ENCODE results near the gene PRRT3.

- TF ChIP-seq, protein P1, sequence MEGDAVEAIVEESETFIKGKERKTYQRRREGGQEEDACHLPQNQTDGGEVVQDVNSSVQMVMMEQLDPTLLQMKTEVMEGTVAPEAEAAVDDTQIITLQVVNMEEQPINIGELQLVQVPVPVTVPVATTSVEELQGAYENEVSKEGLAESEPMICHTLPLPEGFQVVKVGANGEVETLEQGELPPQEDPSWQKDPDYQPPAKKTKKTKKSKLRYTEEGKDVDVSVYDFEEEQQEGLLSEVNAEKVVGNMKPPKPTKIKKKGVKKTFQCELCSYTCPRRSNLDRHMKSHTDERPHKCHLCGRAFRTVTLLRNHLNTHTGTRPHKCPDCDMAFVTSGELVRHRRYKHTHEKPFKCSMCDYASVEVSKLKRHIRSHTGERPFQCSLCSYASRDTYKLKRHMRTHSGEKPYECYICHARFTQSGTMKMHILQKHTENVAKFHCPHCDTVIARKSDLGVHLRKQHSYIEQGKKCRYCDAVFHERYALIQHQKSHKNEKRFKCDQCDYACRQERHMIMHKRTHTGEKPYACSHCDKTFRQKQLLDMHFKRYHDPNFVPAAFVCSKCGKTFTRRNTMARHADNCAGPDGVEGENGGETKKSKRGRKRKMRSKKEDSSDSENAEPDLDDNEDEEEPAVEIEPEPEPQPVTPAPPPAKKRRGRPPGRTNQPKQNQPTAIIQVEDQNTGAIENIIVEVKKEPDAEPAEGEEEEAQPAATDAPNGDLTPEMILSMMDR (conservative IDR thresholded peaks at IDR 0.05; ENCODE audit: low read length): no peak
- no peak for TF ChIP-seq EZH2phosphoT487 (IDR thresholded peaks at IDR 0.05; ENCODE audit: borderline replicate concordance, low read depth, low read length)
Measured at GRCh38 chr3:9978710-9979305, 26.6 kb upstream of the PRRT3 start.

Data from OCI-LY7 (cell line).